ENCODE measurements around the gene PLAU.
A peak's percentile ranks its signal among the peaks of the same experiment; 100 is the strongest.
"Not testable (repeated sequence)": the region's sequence is repeated elsewhere in the genome, so short reads cannot be mapped to it uniquely, and the experiment has no call there.

The PLAU gene

DNA sequence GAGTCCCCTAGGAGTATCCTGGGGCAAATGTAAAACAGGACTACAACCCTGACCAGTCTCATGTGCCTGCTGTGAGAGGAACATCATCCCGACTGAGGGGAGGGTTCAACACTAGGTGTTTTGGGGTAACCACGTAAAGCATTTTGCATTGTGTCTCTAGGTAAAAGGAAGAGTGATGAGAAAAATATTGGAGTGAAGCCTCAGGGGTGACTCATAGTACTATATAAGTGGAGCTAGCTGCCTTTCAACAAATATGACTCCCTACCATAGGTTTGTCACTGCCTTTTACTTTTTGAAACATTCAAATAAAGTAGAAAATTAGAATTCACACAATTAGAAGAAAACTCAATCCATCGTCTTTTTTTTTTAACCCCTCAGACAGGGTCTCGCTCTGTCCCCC lies 34.0 kb upstream of the PLAU start:
- DNase-seq (ENCODE audit: low spot score): no peak

DNA sequence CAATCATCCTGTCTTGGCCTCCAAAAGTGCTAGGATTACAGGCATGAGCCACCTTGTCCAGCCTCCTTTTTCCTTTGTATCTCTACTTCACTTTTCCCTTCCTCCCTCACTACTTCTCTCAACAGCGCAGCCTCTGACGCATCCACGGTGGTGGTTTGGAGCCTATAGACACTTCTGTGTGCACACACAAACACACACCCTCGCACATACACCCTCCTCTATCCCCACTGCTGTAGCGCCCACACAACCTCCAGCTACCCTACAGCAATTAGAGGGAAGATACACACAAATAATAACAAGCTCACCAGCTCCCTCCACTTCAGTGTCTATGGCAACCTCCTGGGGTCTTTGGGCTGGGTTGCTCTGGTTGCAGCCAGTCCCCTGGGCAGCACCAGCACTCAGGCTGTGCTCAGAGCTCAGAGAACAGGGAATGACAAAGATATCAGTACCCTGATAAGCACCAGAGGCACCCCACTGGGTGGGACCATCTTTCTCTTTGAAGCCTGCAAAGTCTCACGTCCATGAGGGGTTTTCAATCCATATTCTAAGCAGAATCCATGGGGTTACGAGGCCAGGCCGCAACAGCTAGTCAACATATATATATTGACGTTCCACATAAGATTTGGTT lies 33.3 kb upstream of the PLAU start:
- DNase-seq (ENCODE audit: low spot score): no peak

DNA sequence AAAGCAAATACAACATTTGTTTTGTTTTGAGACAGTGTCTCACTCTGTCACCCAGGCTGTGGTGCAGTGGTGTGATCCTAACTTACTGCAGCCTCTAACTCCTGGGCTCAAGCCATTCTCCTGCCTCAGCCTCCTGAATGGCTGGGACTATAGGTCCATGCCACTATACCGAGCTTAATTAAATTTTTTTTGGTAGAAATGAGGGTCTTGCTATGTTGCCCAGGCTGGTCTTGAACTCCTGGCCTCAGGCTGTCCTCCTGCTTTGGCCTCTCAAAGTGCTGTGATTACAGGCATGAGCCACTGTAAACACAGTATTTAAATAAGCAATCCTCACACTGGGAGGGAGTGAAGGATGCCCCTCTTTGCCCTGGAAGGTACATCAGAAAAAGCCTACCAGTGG lies 32.6 kb upstream of the PLAU start:
- DNase-seq (ENCODE audit: low spot score): no peak

DNA sequence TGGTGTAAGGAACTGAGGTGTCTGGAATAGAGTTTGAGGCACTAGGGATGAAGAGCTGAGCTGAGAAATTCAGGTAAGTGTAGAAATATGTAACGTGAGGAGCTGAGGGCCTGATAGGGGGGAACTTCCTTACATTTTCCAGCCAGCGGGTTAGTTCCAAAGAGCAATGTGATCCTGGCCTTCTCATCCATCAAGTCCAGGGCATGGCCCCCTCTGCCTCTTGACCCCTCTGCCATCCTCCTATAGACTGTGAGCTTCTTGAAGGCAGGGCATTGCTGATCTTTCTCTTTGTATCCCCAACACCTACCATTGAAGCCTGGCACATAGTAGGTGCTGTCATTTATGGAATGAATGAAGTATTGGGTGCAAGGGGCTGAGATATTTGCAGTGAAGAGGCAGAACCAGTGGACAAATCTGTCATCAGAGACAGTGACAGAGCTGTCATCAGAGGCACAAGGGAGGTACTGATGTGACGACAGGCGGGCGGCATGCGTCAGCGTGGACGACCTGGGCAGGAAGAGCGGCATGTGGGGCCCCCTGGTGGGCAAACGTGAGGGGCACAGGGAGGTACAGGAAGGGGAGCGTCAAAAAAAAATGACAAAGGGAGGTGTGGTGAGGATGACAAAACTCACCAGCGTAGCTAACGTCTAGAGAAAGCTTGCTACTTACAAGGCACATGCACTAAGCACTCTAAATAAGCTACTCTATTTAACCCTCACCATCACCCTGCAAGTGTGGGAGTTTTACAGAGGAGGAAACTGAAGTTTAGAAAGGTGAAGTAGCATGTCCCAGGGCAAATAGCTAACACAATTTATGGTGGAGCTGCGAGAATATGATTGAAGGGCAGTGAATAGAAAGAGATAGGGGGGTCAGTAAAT lies 31.4 kb upstream of the PLAU start:
- DNase-seq (ENCODE audit: low spot score): peak; percentile 89

DNA sequence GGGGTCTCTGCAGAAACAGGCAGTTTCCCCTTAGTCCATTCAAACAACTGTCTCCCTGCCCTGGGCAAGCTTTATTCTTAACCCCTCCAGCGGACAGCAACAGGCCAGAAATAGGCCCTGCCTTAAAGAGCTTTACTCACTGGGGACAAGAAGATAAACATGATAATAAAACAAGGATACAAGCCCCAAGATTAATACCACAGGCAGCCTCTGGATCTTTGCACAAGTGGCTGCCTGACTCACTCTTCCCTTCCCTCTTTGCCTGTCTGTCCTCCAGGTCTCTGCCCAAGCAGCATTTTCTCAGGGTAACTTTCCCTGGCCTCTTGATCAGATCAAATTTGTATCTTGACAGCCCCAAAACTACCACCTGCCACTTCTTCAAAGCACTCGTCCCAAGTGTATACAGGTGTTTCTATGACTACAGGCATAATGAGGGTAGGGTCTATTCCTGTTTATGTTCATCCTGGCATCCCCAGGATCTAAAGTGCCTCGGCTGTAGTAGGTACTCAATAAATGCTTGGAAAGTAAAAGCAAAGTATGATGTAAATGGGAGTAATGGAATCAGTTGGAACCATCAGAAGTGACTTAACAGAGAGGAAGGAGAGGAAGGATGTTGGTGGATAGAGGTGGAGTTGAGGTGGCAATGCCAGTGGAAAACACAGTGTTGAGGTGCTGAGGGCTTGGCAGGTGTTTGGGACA lies 29.6 kb upstream of the PLAU start:
- DNase-seq (ENCODE audit: low spot score): no peak

DNA sequence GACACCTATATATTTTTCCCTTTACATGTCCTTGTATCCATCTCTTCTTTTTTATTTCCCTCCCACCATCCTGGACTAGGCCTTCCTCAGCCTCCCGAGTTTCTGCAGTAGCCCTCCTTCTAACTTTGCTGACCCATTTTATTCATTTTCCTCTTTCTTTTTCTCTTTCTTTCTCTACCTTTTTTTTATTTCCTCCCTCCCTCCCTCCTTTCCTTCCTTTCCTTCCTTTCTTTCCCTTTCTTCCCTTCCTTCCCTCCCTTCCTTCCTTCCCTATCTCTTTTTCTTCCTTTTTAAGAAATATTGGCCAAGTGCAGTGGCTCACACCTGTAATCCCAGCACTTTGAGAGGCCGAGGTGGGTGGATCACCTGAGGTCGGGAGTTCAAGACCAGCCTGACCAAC lies 26.9 kb upstream of the PLAU start:
- no peak for DNase-seq (ENCODE audit: low spot score)

DNA sequence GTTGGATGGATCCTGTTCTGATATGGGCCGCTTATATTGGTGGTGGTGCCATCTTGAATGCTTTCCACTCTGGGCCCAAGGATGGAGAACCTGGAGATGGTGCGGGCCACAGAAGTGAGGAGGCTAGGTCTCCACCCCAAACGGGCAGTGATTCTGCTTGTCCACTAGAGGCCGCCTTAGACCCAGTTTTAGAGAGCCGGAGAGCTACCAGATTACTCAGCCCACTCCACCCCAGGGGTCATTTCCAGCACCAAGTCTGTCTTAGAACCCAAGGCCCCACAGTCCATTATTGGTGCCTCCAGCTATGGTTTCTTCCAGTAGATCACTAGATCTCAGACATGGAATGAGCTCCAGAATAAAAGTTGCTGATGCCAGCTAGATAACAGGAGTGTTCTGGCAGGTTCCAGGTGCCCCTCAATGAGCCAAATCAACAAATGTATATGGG lies 24.8 kb upstream of the PLAU start:
- DNase-seq (ENCODE audit: low spot score): peak; percentile 81

DNA sequence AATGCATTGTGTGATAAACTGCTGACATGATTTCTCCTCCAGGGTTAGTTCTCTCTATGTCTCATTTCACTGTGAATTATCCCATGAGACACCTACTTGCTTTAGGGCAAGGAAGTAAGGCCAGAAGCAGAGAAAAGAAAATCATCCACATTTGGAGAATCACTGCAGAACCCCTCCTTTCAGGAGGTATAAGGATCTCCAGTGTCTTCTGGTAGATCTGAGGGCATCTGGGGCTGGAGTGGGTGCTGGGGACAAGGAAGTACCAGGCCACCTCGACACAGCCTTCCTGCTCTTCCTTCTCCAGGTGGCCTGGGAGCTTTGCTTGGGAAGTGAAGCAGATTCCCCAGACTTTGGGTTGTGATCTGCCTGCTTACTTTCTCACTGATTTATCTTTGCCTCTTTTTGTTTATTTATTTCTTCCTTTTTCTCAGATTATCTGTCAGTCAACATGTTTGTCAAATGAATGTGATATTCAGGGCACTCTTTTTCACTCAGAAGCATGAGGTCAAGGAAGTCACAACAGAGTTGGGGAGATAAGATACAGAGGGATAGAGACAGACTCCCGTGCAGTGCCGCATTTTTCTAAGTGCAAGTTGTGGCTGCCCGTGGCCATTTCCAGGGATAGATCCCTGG lies 24.2 kb upstream of the PLAU start:
- DNase-seq (ENCODE audit: low spot score): no peak

DNA sequence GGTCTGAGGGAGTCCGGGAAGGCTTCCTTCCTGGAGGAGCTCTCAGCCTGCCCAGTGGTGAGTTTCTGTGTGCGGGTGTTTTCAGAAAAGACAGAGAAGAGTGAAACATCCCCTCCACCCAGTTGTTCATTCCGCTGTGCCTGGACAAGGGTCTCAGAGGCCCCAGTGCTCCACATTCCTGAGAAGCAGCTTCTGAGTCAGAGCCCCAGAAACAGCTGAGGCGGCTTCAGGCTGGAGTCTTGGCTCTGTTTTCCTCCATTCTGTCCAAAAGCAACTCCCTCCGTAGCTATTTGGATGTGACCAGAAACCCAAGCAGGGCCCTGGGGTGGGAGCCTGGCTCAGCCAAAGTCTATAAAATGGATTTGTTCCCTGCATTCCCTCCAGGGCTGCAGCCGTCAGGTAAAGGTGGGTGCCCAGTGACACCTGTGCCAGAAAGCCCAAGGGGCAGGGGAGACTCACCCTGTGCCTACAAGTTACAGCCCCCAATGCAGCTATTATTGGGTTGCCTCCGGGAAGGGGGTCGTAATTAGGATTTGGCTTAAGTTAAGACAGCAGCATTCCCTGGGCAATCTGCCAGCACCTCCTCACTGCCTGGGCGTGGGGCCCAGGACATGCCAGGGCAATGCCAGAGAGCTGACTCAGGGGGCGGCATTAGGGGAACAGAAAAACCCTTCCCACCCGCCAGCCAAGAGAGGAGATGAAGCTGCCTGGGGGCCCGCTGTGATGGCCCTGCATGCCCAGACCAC lies 23.5 kb upstream of the PLAU start:
- DNase-seq (ENCODE audit: low spot score): peak; percentile 62

DNA sequence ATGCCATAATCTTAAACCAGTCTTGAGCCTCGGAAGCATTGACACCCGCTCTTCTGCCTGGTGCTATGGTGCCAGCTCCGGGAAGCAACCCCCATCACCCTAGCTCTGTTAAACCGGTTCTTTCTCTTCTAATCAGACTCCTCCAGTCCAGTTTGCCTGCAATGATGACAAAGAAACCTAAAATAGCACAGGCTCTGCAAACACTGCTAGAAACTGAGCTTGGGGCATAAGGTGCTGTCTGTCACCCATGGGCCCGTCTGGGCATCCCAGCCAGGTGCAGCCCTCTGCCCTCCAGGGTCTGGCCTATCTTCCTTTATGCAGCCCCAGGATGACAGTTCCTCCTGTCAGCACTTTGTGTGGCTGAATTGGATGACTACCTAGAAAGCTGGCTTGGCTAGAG lies 22.4 kb upstream of the PLAU start:
- DNase-seq (ENCODE audit: low spot score): no peak

DNA sequence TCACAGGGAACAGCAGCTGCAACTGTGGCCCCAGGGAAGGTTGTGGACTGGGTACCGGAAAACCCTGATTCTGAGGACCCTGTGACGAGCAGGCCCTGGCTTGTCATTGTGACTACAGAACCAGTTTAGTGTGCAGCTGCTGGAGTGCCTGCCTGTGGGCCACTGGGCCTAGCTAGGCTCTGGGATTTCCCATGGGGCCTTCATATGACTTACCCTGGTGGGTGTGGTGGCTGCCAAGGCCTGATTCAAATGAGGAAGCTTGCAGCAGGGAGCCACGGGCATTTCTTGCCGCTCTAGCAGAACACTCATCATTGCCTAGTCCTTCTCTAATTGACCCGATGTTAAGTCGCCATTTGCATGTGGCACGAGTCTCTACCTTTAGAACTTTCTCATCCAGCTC lies 21.9 kb upstream of the PLAU start:
- DNase-seq (ENCODE audit: low spot score): peak; percentile 16

DNA sequence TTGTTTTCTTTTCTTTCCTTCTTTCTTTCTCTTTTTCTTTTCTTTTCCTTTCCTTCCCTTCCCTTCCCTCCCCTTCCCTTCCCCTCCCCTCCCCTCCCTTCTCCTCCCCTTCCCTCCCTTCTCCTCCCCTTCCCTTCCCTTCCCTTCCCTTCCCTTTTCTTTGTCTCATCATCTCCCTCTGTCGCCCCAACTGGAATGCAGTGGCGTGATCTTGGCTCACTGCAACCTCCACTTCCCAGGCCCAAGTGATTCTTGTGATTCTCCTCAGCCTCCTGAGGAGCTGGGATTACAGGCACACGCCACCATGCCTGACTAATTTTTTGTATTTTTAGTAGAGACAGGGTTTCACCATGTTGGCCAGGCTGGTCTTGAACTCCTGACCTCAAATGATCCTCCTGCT lies 21.5 kb upstream of the PLAU start:
- DNase-seq (ENCODE audit: low spot score): not testable (repeated sequence)

DNA sequence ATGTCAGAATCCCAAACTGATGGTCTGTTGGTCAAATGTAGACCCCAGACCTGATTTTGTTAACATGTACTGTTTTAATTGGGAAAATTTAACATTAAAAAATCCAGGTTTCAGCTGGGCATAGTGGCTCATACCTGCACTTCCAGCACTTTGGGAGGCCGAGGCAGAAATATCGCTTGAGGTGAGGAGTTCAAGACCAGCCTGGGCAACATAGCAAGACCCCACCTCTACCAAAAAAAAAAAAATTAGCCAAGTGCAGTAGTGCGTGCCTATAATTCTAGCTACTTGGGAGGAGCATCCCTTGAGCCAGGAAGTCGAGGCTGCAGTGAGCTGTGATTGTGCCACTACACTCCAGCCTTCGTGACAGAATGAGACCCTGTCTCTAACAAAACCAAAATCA lies 20.7 kb upstream of the PLAU start:
- no peak for DNase-seq (ENCODE audit: low spot score)

DNA sequence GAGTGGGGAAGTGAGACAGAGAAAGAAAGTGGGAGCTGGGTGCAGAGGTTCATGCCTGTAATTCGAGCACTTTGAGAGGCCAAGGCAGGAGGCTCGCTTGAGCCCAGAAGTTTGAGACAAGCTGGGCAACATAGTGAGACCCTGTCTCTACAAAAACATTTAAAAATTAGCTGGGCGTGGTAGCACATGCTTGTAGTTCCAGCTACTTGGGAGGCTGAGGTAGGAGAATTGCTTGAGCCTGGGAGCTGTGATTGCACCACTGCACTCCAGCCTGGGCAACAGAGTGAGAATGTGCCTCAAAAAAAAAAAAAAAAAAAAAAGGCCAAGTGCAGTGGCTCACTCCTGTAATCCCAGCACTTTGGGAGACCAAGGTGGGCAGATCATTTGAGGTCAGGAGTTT lies 20.1 kb upstream of the PLAU start:
- not testable (repeated sequence) for DNase-seq (ENCODE audit: low spot score)

DNA sequence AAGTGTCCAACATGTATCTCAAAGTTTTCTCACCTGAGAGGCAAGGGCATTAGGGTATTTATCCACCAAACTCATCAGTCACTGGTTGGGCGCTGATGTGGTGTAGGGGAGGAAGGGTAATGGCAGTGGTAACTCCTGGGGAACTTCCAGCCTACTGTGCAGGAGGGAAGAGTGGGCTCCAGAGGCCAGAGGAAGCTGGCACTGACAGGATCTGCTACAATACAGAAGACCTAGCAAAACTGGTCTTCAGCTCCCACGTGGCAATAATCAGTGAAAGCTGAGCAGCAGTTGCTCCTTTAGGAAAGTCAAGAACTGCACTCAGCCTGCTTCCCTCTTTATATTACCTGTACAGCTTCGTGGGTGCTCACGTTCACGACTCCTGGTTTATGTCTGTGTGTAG lies 19.4 kb upstream of the PLAU start:
- DNase-seq (ENCODE audit: low spot score): no peak

DNA sequence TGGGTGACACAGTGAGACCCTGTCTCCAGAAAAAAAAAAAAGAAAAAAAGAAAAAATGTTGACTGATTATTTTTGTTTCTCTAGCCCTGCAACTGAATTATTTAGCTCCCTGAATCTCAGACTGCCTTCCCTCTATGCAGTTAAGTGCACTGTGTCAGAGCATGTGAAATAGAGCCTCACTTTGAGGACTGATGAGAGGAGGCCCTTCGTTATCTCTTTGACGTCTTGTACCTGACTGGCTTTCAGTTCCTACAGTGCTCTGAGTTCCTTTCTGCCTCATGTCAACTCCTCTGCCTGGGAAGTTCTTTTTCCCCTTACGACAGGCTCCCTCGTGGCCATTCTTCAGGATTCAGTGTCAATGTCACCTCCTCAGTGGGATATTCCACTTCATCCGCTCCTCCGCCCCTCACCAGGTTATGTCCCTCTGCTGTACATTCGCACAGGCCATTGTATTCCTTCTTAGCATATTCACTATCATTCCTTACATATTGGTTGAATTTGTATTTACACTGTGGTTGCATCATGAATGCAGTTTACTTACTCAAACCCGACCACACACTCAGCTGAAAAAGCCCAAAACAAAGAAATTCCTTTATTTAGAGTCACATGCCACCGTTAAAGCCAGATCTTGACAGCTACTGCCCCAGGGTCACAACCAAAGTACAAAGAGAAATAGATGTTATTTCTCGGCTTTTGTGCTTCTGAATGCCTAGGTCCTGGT lies 18.5 kb upstream of the PLAU start:
- no peak for DNase-seq (ENCODE audit: low spot score)

DNA sequence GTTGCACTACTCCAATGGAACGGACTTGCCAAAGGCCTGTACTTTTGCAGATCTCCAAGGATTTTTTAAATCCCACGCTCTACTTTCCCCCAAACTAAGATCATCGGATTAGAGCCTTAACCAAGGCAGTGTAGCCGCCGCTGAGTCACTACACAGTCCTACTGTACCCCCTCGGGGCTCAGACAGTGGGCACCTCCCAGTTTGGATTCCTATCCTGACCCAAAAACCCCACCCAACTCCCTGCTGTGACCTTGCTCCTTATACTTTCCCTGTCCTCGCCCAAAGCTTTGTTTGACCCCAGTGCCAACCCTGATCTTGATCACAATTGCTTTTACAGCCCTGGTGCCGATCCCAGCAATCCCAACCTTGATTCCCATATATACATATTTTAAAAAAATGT lies 17.5 kb upstream of the PLAU start:
- no peak for DNase-seq (ENCODE audit: low spot score)

DNA sequence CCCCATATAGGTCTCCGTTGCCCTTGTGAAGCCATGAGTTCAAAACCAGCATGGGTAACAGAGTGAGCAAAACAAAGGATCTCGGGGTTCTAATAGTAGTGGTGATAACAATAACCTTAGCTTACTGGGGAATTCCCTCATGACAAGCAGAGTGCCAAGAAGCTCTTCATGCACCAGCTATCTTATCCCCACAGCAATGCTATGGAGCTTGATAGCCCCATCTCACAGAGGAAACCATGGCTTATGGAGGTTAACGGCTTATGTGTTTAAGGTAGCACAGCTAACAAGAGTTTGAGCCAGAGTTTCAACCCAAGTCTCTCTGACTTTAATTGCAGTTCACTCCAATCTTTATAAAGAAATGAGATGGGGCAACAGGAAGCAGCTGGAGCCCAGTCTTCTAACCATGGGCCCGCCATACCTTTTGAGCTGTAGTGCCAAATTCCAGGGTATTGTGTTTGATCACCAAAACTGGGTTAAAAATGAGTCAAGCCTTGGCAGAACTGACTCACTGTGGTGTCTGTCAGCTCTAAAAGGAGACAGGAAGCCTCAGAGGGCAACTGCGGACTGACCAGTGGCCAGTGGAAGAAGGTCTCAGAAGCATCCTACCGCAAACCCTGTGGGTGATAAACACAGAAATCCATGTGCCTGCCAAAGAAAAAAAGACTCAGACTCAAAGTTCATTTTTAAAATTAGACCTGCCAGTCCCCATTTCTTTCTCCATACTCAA lies 16.5 kb upstream of the PLAU start:
- DNase-seq (ENCODE audit: low spot score): peak; percentile 32

DNA sequence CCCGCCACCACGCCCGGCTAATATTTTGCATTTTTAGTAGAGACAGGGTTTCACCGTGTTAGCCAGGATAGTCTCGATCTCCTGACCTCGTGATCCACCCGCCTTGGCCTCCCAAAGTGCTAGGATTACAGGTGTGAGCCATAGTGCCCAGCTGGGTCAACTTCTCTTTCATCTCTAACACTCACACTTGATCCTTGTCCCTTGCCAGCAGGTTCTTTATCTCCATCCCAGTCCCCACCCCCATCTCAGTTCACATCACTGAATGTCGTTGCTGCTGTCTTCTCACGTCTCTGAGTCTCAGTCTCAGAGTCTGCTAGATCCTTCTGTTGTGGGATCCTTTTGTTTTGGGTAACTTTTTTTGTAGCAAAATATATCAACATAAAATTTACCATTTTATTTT lies 15.6 kb upstream of the PLAU start:
- DNase-seq (ENCODE audit: low spot score): not testable (repeated sequence)

DNA sequence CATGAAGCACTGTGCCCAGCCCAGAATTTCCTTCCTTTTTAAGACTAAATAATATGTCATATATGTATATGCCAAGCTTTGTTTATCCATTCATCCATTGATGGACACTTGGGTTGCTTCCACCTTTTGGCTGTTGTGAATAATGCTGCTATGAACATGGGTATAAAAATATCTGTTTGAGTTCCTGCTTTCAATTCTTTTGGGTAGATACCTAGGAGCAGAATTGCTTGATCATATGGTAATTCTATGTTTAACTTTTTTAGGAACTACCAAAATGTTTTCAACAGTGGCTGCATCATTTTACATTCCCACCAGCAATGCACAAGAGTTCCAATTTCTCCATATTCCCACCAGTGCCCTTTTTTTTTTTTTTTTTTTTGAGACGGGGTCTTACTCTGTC lies 13.2 kb upstream of the PLAU start:
- DNase-seq (ENCODE audit: low spot score): no peak
